GM18870 (cell line): ENCODE results near the gene MRTFA.
"Not testable (repeated sequence)": the region's sequence is repeated elsewhere in the genome, so short reads cannot be mapped to it uniquely, and the experiment has no call there.

Experiments used
- ATAC-seq: cut with Tn5 transposase; IDR thresholded peaks from one replicate; pipeline ENCODE4 v1.9.1; 2021; ENCODE audit warnings: moderate library complexity; ENCODE audit not compliant: unreplicated experiment

The MRTFA gene

GRCh38 chr22:40636380-40637182 lies at the start of gene MRTFA:
MRTFA (minus strand) TSS chr22:40636719.
- peak; percentile 89 for ATAC-seq

- no peak for ATAC-seq
Measured at GRCh38 chr22:40685406-40685805, 48.9 kb upstream of the MRTFA start.

- ATAC-seq: no peak
Measured at GRCh38 chr22:40684728-40685127, 48.2 kb upstream of the MRTFA start.

- no peak for ATAC-seq
Measured at GRCh38 chr22:40681451-40681850, 44.9 kb upstream of the MRTFA start.

- ATAC-seq: no peak
Measured at GRCh38 chr22:40680819-40681183, 44.3 kb upstream of the MRTFA start.

GRCh38 chr22:40679964-40680818 lies 43.7 kb upstream of the MRTFA start:
- ATAC-seq: no peak

- ATAC-seq: no peak
Measured at GRCh38 chr22:40679249-40679963, 42.9 kb upstream of the MRTFA start, which contains the start of gene MCHR1. MCHR1 (plus strand) TSS chr22:40679484; CDS start chr22:40679653, 169 bp downstream.

GRCh38 chr22:40678493-40679248 lies 42.2 kb upstream of the MRTFA start:
- no peak for ATAC-seq

- no peak for ATAC-seq
Measured at GRCh38 chr22:40676644-40677043, 40.1 kb upstream of the MRTFA start.

- ATAC-seq: not testable (repeated sequence)
Measured at GRCh38 chr22:40676166-40676565, 39.6 kb upstream of the MRTFA start.

- ATAC-seq: no peak
Measured at GRCh38 chr22:40674274-40674673, 37.8 kb upstream of the MRTFA start.

- no peak for ATAC-seq
Measured at GRCh38 chr22:40673017-40673416, 36.5 kb upstream of the MRTFA start.

- ATAC-seq: no peak
Measured at GRCh38 chr22:40671796-40672360, 35.4 kb upstream of the MRTFA start.

- ATAC-seq: no peak
Measured at GRCh38 chr22:40671369-40671768, 34.9 kb upstream of the MRTFA start.

- no peak for ATAC-seq
Measured at GRCh38 chr22:40670058-40670457, 33.5 kb upstream of the MRTFA start.

- no peak for ATAC-seq
Measured at GRCh38 chr22:40668611-40669411, 32.3 kb upstream of the MRTFA start.

GRCh38 chr22:40666151-40666848 lies 29.8 kb upstream of the MRTFA start:
- no peak for ATAC-seq

- no peak for ATAC-seq
Measured at GRCh38 chr22:40665312-40665711, 28.8 kb upstream of the MRTFA start.

- no peak for ATAC-seq
Measured at GRCh38 chr22:40661671-40662070, 25.2 kb upstream of the MRTFA start.
